IMR-90 (cell line): Measurements from ENCODE around the gene ZNF214. TPM values are rescaled to one million over a fixed set of nuclear protein-coding genes. Genes with fewer than 3 reads are reported as not detected.

Source experiments
- ATAC-seq: fragments of 200-7000 bp; cut with Tn5 transposase; 2 replicates; pipeline ENCODE4 v1.9.1; 2020; ENCODE audit warnings: low read depth, mild to moderate bottlenecking, moderate library complexity
- BruUV-seq: library from RNA; stranded (reverse); fragments of 400-500 nt; replicated peaks from 2 replicates; lab custom pipeline; 2021; lab: Mats Ljungman, UMichigan
- CTCF ChIA-PET: fragments of 300-600 bp; formaldehyde crosslinking; extraction: SDS; loops from one replicate; lab custom pipeline; 2021; ENCODE audit warnings: antibody characterized with exemption; lab: Yijun Ruan, JAX
- POLR2A ChIA-PET: fragments of 300-600 bp; sonication (Branson Sonifier 250); formaldehyde crosslinking; loops from one replicate; lab custom pipeline; 2022; ENCODE audit warnings: antibody characterized with exemption; ENCODE audit not compliant: unreplicated experiment; lab: Charles Lee
- DNase-seq: peaks from one replicate; pipeline ENCODE4 v3.0.0; 2013
- H2AFZ ChIP-seq: replicated peaks from 2 replicates; pipeline ENCODE3; 2013; ENCODE audit warnings: low read length, mild to moderate bottlenecking; ENCODE audit not compliant: poor library complexity
- H2AK5ac ChIP-seq: 2 replicates; pipeline ENCODE4 v1.6.1; 2013; ENCODE audit warnings: low read depth, low read length, inconsistent platforms
- H2AK9ac ChIP-seq: replicated peaks from 2 replicates; pipeline ENCODE3; 2013; ENCODE audit warnings: mild to moderate bottlenecking, low read depth, low read length, moderate library complexity; ENCODE audit not compliant: poor library complexity
- H2BK120ac ChIP-seq: 2 replicates; pipeline ENCODE4 v1.6.1; 2013; ENCODE audit warnings: low read depth, low read length, inconsistent platforms
- H2BK15ac ChIP-seq: 3 replicates; pipeline ENCODE4 v1.6.1; 2013; ENCODE audit warnings: low read depth, low read length, inconsistent platforms
- H2BK20ac ChIP-seq: 2 replicates; pipeline ENCODE4 v1.6.1; 2013; ENCODE audit warnings: low read depth, mild to moderate bottlenecking, inconsistent platforms, low read length, moderate library complexity
- H2BK5ac ChIP-seq: 2 replicates; pipeline ENCODE4 v1.6.1; 2013; ENCODE audit warnings: mild to moderate bottlenecking, low read depth, low read length, inconsistent platforms; ENCODE audit not compliant: poor library complexity, severe bottlenecking
- H3K14ac ChIP-seq: replicated peaks from 2 replicates; pipeline ENCODE4 v1.6.1; 2013; ENCODE audit warnings: low read depth, low read length, inconsistent platforms
- H3K18ac ChIP-seq: 2 replicates; pipeline ENCODE4 v1.6.1; 2013; ENCODE audit warnings: low read depth, low read length, control low read depth
- H3K23ac ChIP-seq: 2 replicates; pipeline ENCODE4 v1.6.1; 2013; ENCODE audit warnings: low read depth, low read length, inconsistent platforms
- H3K27ac ChIP-seq: 2 replicates; pipeline ENCODE4 v1.5.1; 2013; ENCODE audit warnings: mild to moderate bottlenecking, control low read depth, low read length; ENCODE audit not compliant: insufficient read depth
- H3K27me3 ChIP-seq: 2 replicates; pipeline ENCODE4 v1.6.1; 2013; ENCODE audit warnings: low read length; ENCODE audit not compliant: control insufficient read depth, insufficient read depth
- H3K36me3 ChIP-seq: 2 replicates; pipeline ENCODE4 v1.6.1; 2013; ENCODE audit warnings: low read length, mixed read lengths; ENCODE audit not compliant: control insufficient read depth, insufficient read depth
- H3K4ac ChIP-seq: 2 replicates; pipeline ENCODE4 v1.6.1; 2013; ENCODE audit warnings: low read depth, low read length, inconsistent platforms
- H3K4me1 ChIP-seq: 2 replicates; pipeline ENCODE4 v1.6.1; 2013; ENCODE audit warnings: low read length, mixed read lengths; ENCODE audit not compliant: control insufficient read depth, insufficient read depth
- H3K4me2 ChIP-seq: 2 replicates; pipeline ENCODE4 v1.6.1; 2013; ENCODE audit warnings: low read depth, mild to moderate bottlenecking, control low read depth, low read length, moderate library complexity
- H3K4me3 ChIP-seq: 2 replicates; pipeline ENCODE4 v1.5.1; 2013; ENCODE audit warnings: low read depth, mild to moderate bottlenecking, control low read depth, low read length, moderate library complexity; ENCODE audit not compliant: insufficient read depth
- H3K56ac ChIP-seq: 2 replicates; pipeline ENCODE4 v1.6.1; 2013; ENCODE audit warnings: low read length, inconsistent platforms; ENCODE audit not compliant: insufficient read depth; ENCODE audit errors: extremely low read depth
- H3K79me1 ChIP-seq, 2 experiments: 2 replicates each; pipeline ENCODE4 v1.6.1; 2013; ENCODE audit warnings: low read length in 2 of 2, inconsistent platforms in 1 of 2, low read depth in 1 of 2
- H3K9ac ChIP-seq: 2 replicates; pipeline ENCODE4 v1.6.1; 2013; ENCODE audit warnings: low read depth, low read length, control low read depth
- H3K9me1 ChIP-seq: 2 replicates; pipeline ENCODE4 v1.6.1; 2013; ENCODE audit warnings: low read length, inconsistent platforms; ENCODE audit not compliant: insufficient read depth
- H3K9me3 ChIP-seq: 2 replicates; pipeline ENCODE4 v1.6.1; 2013; ENCODE audit warnings: low read length; ENCODE audit not compliant: control insufficient read depth, insufficient read depth
- H4K20me1 ChIP-seq: 2 replicates; pipeline ENCODE4 v1.6.1; 2013; ENCODE audit warnings: low read length, inconsistent platforms; ENCODE audit not compliant: insufficient read depth
- H4K5ac ChIP-seq: 2 replicates; pipeline ENCODE4 v1.6.1; 2013; ENCODE audit warnings: mild to moderate bottlenecking, low read depth, low read length, control low read depth
- H4K8ac ChIP-seq, 2 experiments: 2 replicates each; pipeline ENCODE4 v1.6.1; 2013; ENCODE audit warnings: low read depth in 2 of 2, low read length in 2 of 2, control low read depth in 1 of 2, inconsistent platforms in 1 of 2
- H4K91ac ChIP-seq: 2 replicates; pipeline ENCODE4 v1.6.1; 2013; ENCODE audit warnings: low read depth, low read length, inconsistent platforms; ENCODE audit not compliant: insufficient read depth
- CEBPB ChIP-seq: IDR thresholded peaks from 2 replicates; pipeline ENCODE4 v1.6.1; 2012; ENCODE audit warnings: low read depth, low read length, improper control_type of control experiment
- FOS ChIP-seq: fragments of 150-350 bp; IDR thresholded peaks from 2 replicates; pipeline ENCODE4 v1.6.1; 2016; ENCODE audit warnings: low read depth, low read length
- WGBS, 2 experiments: methylation state at CpG; one replicate each; pipeline versions ENCODE4 v1.1.5 to v1.1.7; 2013; ENCODE audit warnings: missing lambda C conversion rate in 2 of 2; ENCODE audit not compliant: insufficient read length in 1 of 2; ENCODE audit errors: extremely low coverage in 2 of 2; 5-methylcytosine and 5-hydroxymethylcytosine counted together
- dilution Hi-C: fragments of 300-500 bp; cut with HindIII; formaldehyde crosslinking; loops from one replicate; pipeline ENCODE4 v1.14.3; 2018; ENCODE audit warnings: low sequenced_read_pairs; ENCODE audit not compliant: unreplicated experiment
- in situ Hi-C: fragments of 300-500 bp; cut with MboI; formaldehyde crosslinking; loops from 3 replicates; pipeline ENCODE4 v1.14.3; 2019; ENCODE audit warnings: low sequenced_read_pairs, inconsistent platforms, mixed read lengths
- intact Hi-C: fragments of 100-400 bp; cut with micrococcal nuclease; formaldehyde crosslinking; loops from 2 replicates; pipeline ENCODE4 v1.10.0; 2022
- polyA plus RNA-seq, 3 experiments: library from polyadenylated mRNA; depleted of rRNA; stranded (reverse); fragments of >200 nt; gene quantifications; 2 replicates each; pipeline ENCODE4 v1.2.3, GENCODE V29; 2012; ENCODE audit warnings: low replicate concordance in 1 of 3
- total RNA-seq: library from RNA; depleted of rRNA; stranded (reverse); fragments of >200 nt; gene quantifications from 2 replicates; pipeline ENCODE4 v1.2.3, GENCODE V29; 2012

Gene ZNF214
- total and polyA plus RNA-seq, 2 of the 4 experiments (the other 2 are of a cell fraction): 0.82 to 2.5 TPM

GRCh38 chr11:6992026-6992425 lies 28.1 kb downstream of the ZNF214 start:
- peak; percentile 30 for ATAC-seq
- no peaks in the 10 kb centered on the region for H3K79me1 ChIP-seq
- H3K4me3 ChIP-seq: no peak overlapping the region
- peak overlapping the region; percentile 85 for H2BK120ac ChIP-seq
- peak overlapping the region; percentile 76 for H3K4ac ChIP-seq
- peak overlapping the region; percentile 78; the same call in 1 of the 2 replicates for H2AK5ac ChIP-seq
- no peak overlapping the region for H3K9ac ChIP-seq
- H3K4me1 ChIP-seq: peaks cover 18% of the 10 kb centered on the region
- peak overlapping the region; percentile 8; the same call in 1 of the 2 replicates for H3K56ac ChIP-seq
- H3K9me1 ChIP-seq: peaks cover 10% of the 10 kb centered on the region; the same call in 1 of the 2 replicates
- in situ Hi-C loops (no loop called here), intact Hi-C loops (loop anchor here (2.0 kb wide), 1 partner anchor 29 kb away; the partner anchor contains the start of genes NLRP14 and ZNF214), dilution Hi-C loops (no loop called here)
- peak overlapping the region; percentile 99 for H3K18ac ChIP-seq
- H4K5ac ChIP-seq: peak overlapping the region; percentile 9; the same call in 1 of the 2 replicates
- no TSS peak for BruUV-seq
- no peaks in the 10 kb centered on the region for H4K20me1 ChIP-seq
- peak overlapping the region; percentile 76 for H4K91ac ChIP-seq
- WGBS, 2 experiments: 60% methylated on average over 1 of the region's 2 CpGs; no CpG with 5 or more reads in 1 of the 2 experiments
- peak overlapping the region; percentile 51; the same call in 1 of the 3 replicates for H2BK15ac ChIP-seq
- DNase-seq: peak; percentile 47
- H3K36me3 ChIP-seq: no peaks in the 10 kb centered on the region
- H3K9me3 ChIP-seq: no peaks in the 10 kb centered on the region
- TF ChIP-seq CEBPB: peak; percentile 58
- no peak for TF ChIP-seq FOS
- H3K14ac ChIP-seq: peak overlapping the region; percentile 71; the same call in 1 of the 2 replicates
- no peak overlapping the region for H2AK9ac ChIP-seq
- peak overlapping the region; percentile 72; the same call in 1 of the 2 replicates for H3K4me2 ChIP-seq
- peak overlapping the region; percentile 96 for H2BK5ac ChIP-seq
- peak overlapping the region; percentile 78; the same call in 1 of the 2 replicates for H3K27ac ChIP-seq
- peak overlapping the region; percentile 60 for H2AFZ ChIP-seq
- peak overlapping the region; percentile 52 for H2BK20ac ChIP-seq
- H3K23ac ChIP-seq: peak overlapping the region; percentile 35; the same call in 1 of the 2 replicates
- H4K8ac ChIP-seq: peak overlapping the region in 1 of 2 experiments; percentile 64; a peak in 2 of 4 replicates
- ChIA-PET CTCF (no interaction called here), POLR2A (no interaction called here)
- H3K27me3 ChIP-seq: no peaks in the 10 kb centered on the region
